ENCODE measurements around the gene GREM2.

DNA sequence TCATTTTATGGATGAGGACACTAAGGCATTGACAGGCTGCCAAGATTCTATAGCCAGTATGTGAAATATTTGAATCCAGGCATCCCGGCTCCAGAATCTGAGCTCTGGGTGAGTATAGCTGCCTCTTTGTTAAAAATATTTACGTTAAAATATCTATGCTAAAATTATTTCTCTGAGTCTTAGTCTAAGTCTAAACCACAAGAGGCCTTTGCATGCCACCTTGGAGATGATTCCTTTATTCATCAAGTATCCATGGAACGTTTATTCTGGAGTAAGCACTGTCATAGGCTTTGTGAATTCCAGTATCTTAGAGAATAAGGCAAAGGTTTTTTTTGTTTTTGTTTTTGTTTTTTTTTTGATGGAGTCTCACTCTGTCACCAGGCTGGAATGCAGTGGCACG is 116.4 kb downstream of the GREM2 start:
- TF ChIP-seq, protein P1, sequence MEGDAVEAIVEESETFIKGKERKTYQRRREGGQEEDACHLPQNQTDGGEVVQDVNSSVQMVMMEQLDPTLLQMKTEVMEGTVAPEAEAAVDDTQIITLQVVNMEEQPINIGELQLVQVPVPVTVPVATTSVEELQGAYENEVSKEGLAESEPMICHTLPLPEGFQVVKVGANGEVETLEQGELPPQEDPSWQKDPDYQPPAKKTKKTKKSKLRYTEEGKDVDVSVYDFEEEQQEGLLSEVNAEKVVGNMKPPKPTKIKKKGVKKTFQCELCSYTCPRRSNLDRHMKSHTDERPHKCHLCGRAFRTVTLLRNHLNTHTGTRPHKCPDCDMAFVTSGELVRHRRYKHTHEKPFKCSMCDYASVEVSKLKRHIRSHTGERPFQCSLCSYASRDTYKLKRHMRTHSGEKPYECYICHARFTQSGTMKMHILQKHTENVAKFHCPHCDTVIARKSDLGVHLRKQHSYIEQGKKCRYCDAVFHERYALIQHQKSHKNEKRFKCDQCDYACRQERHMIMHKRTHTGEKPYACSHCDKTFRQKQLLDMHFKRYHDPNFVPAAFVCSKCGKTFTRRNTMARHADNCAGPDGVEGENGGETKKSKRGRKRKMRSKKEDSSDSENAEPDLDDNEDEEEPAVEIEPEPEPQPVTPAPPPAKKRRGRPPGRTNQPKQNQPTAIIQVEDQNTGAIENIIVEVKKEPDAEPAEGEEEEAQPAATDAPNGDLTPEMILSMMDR (conservative IDR thresholded peaks at IDR 0.05; ENCODE audit: low read depth, low read length) = no peak
- no peak for TF ChIP-seq EZH2 (IDR thresholded peaks at IDR 0.05; ENCODE audit: borderline replicate concordance, low read depth, low read length, poor library complexity, severe bottlenecking)
